Natural killer cell (primary cell): ENCODE data around the gene PIGU. TPM values are rescaled to one million over a fixed set of nuclear protein-coding genes. Genes with fewer than 3 reads are reported as not detected.
"Not testable (repeated sequence)": the region's sequence is repeated elsewhere in the genome, so short reads cannot be mapped to it uniquely, and the experiment has no call there.

Experiments
- ATAC-seq, 3 donors: fragments of 150-1000 bp in 2 of 3; fragments of 200-7000 bp in 1 of 3; cut with Tn5 transposase; 1 replicate in 1 of 3; 2 replicates in 2 of 3; pipeline ENCODE4 v1.10.0; 2021; ENCODE audit warnings: mild to moderate bottlenecking in 2 of 3, moderate library complexity in 2 of 3
- DNase-seq, 2 donors: peaks; one replicate each; pipeline versions ENCODE4 v3.0.0 to v3.0.0-alpha.2; 2013 to 2021; ENCODE audit warnings: mixed read lengths in 1 of 2
- H3K27ac ChIP-seq: one replicate; pipeline ENCODE4 v1.5.1; 2013; ENCODE audit warnings: mild to moderate bottlenecking, low read length
- H3K27me3 ChIP-seq: one replicate; pipeline ENCODE4 v1.6.1; 2013; ENCODE audit warnings: low read length; ENCODE audit not compliant: control insufficient read depth, insufficient read depth
- H3K36me3 ChIP-seq: one replicate; pipeline ENCODE4 v1.6.1; 2013; ENCODE audit warnings: low read length; ENCODE audit not compliant: control insufficient read depth, insufficient read depth
- H3K4me1 ChIP-seq: one replicate; pipeline ENCODE4 v1.6.1; 2013; ENCODE audit warnings: low read length; ENCODE audit not compliant: control insufficient read depth, insufficient read depth
- H3K4me3 ChIP-seq: one replicate; pipeline ENCODE4 v1.5.1; 2013; ENCODE audit warnings: low read length
- H3K9me3 ChIP-seq: one replicate; pipeline ENCODE4 v1.6.1; 2013; ENCODE audit warnings: low read length; ENCODE audit not compliant: control insufficient read depth, insufficient read depth
- H3K27ac Mint-ChIP-seq, 2 donors: one replicate each; pipeline ENCODE4 v1.8.0; 2022; ENCODE audit warnings: mild to moderate bottlenecking in 2 of 2, mixed read lengths in 2 of 2, moderate library complexity in 1 of 2
- H3K27me3 Mint-ChIP-seq, 2 donors: one replicate each; pipeline ENCODE4 v1.8.0; 2022; ENCODE audit warnings: low read depth in 2 of 2, mixed read lengths in 2 of 2
- H3K36me3 Mint-ChIP-seq: one replicate; pipeline ENCODE4 v1.8.0; 2022; ENCODE audit warnings: mixed read lengths
- H3K4me1 Mint-ChIP-seq, 2 donors: one replicate each; pipeline ENCODE4 v1.8.0; 2022; ENCODE audit warnings: mixed read lengths in 2 of 2
- H3K4me3 Mint-ChIP-seq: one replicate; pipeline ENCODE4 v1.8.0; 2022; ENCODE audit warnings: mild to moderate bottlenecking, moderate library complexity, mixed read lengths
- H3K9me3 Mint-ChIP-seq, 2 donors: one replicate each; pipeline ENCODE4 v1.8.0; 2022; ENCODE audit warnings: mixed read lengths in 2 of 2
- CTCF ChIP-seq: fragments of 200-600 bp; IDR thresholded peaks from one replicate; pipeline ENCODE4 v1.8.0; 2022; ENCODE audit warnings: antibody characterized with exemption
- WGBS: methylation state at CpG from one replicate; pipeline ENCODE4 v1.1.7; 2013; ENCODE audit warnings: missing lambda C conversion rate; ENCODE audit not compliant: insufficient coverage; 5-methylcytosine and 5-hydroxymethylcytosine counted together
- intact Hi-C: fragments of 100-400 bp; cut with micrococcal nuclease; formaldehyde crosslinking; loops from one replicate; pipeline ENCODE4 v1.14.2; 2022
- total RNA-seq, 4 donors: library from RNA; stranded (reverse); fragments of 120-200 nt in 1 of 4; gene quantifications; one replicate each; pipeline versions ENCODE4 v1.2.3 to v1.2.4, GENCODE V29; 2013 to 2022

PIGU gene
- total RNA-seq, 3 donors from 2014 or later (not counting 1 experiment from before 2014, with no cell fraction given) = 7.0 to 11.1 (median 8.2) TPM

GRCh38 chr20:34717230-34718095 is 40.6 kb upstream of the PIGU start:
- no peak overlapping the region for H3K27ac ChIP-seq
- Mint-ChIP-seq H3K4me3 (no peak overlapping the region), H3K9me3 (no peaks in the 10 kb centered on the region), H3K27ac (no peak overlapping the region), H3K27me3 (no peaks in the 10 kb centered on the region), H3K4me1 (peaks cover 6 to 16% of the 10 kb centered on the region in 2 donors), H3K36me3 (no peaks in the 10 kb centered on the region)
- H3K9me3 ChIP-seq = no peaks in the 10 kb centered on the region
- no peak for TF ChIP-seq CTCF
- no peak for DNase-seq
- H3K36me3 ChIP-seq = peaks cover 13% of the 10 kb centered on the region
- H3K4me1 ChIP-seq = no peaks in the 10 kb centered on the region
- H3K27me3 ChIP-seq = no peaks in the 10 kb centered on the region
- H3K4me3 ChIP-seq = no peak overlapping the region
- no peak for ATAC-seq
- intact Hi-C loops = no loop called here
- 91% methylated on average over 6 of the region's 9 CpGs for WGBS

GRCh38 chr20:34716921-34717229 is 40.0 kb upstream of the PIGU start:
- TF ChIP-seq CTCF = no peak
- Mint-ChIP-seq H3K27ac (no peak overlapping the region), H3K27me3 (no peaks in the 10 kb centered on the region), H3K9me3 (no peaks in the 10 kb centered on the region), H3K4me1 (peaks cover 6 to 16% of the 10 kb centered on the region in 2 donors), H3K4me3 (no peak overlapping the region), H3K36me3 (no peaks in the 10 kb centered on the region)
- no peak overlapping the region for H3K27ac ChIP-seq
- no peaks in the 10 kb centered on the region for H3K27me3 ChIP-seq
- H3K9me3 ChIP-seq = no peaks in the 10 kb centered on the region
- peaks cover 13% of the 10 kb centered on the region for H3K36me3 ChIP-seq
- 100% methylated on average over 2 of the region's 2 CpGs for WGBS
- no peaks in the 10 kb centered on the region for H3K4me1 ChIP-seq
- no peak overlapping the region for H3K4me3 ChIP-seq
- ATAC-seq = no peak
- intact Hi-C loops = no loop called here
- DNase-seq = no peak

DNA sequence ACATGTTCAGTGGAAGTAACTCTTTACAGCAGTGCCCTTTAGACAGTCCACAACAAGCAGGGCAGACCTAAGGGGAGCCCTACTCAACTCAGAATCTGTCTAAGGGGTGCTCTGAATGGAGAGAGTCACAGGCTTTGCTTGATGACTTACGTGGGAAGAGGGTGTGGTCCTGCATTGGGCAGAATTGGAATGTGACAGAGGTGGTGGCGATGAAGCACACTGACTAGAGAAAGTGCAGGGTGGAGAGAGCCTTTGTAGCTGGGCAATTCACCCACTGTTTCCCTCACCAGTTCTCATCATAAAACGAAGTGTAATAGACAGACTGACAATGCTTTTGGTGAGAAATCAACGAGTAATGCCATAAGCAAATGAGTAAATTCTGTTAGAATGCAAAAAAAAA is 38.5 kb upstream of the PIGU start:
- H3K4me3 ChIP-seq = no peak overlapping the region
- intact Hi-C loops = no loop called here
- Mint-ChIP-seq H3K4me1 (peaks cover 8 to 10% of the 10 kb centered on the region in 2 donors), H3K36me3 (no peaks in the 10 kb centered on the region), H3K9me3 (no peaks in the 10 kb centered on the region), H3K4me3 (peak overlapping the region; percentile 32), H3K27ac (no peak overlapping the region), H3K27me3 (no peaks in the 10 kb centered on the region)
- TF ChIP-seq CTCF = no peak
- peaks cover 3% of the 10 kb centered on the region for H3K27me3 ChIP-seq
- H3K4me1 ChIP-seq = peaks cover 5% of the 10 kb centered on the region
- WGBS = 100% methylated on average over 4 of the region's 4 CpGs
- no peaks in the 10 kb centered on the region for H3K9me3 ChIP-seq
- ATAC-seq = no peak
- H3K27ac ChIP-seq = no peak overlapping the region
- H3K36me3 ChIP-seq = peaks cover 13% of the 10 kb centered on the region
- DNase-seq = no peak

GRCh38 chr20:34713944-34714515 is 37.1 kb upstream of the PIGU start:
- H3K4me1 ChIP-seq, H3K27me3 ChIP-seq, H3K27me3 Mint-ChIP-seq, H3K4me3 ChIP-seq, H3K27ac Mint-ChIP-seq, H3K36me3 Mint-ChIP-seq, H3K9me3 Mint-ChIP-seq, DNase-seq, intact Hi-C loops, H3K4me3 Mint-ChIP-seq, ATAC-seq, H3K9me3 ChIP-seq, H3K27ac ChIP-seq: not testable (repeated sequence)
- 98% methylated on average over 10 of the region's 10 CpGs for WGBS
- peaks cover 11% of the 10 kb centered on the region for H3K36me3 ChIP-seq
- H3K4me1 Mint-ChIP-seq = peaks cover 9 to 11% of the 10 kb centered on the region in 2 donors
